ENCODE measurements around the gene FSIP1.

GRCh38 chr15:39692356-39693327, 90.0 kb downstream of the FSIP1 start:
- TF ChIP-seq GATA2 (IDR thresholded peaks at IDR 0.05; ENCODE audit: low read depth, low read length) (no peak), GATA3 (IDR thresholded peaks at IDR 0.05; ENCODE audit: low read depth, low read length) (no peak)
